ENCODE results near the gene YPEL2.

Gene YPEL2

GRCh38 chr17:59353106-59353854, 21.8 kb downstream of the YPEL2 start:
- H3K27me3 ChIP-seq (replicated peaks; ENCODE audit: control insufficient read depth, insufficient read depth, low read length), result no peaks in the 10 kb centered on the region

DNA sequence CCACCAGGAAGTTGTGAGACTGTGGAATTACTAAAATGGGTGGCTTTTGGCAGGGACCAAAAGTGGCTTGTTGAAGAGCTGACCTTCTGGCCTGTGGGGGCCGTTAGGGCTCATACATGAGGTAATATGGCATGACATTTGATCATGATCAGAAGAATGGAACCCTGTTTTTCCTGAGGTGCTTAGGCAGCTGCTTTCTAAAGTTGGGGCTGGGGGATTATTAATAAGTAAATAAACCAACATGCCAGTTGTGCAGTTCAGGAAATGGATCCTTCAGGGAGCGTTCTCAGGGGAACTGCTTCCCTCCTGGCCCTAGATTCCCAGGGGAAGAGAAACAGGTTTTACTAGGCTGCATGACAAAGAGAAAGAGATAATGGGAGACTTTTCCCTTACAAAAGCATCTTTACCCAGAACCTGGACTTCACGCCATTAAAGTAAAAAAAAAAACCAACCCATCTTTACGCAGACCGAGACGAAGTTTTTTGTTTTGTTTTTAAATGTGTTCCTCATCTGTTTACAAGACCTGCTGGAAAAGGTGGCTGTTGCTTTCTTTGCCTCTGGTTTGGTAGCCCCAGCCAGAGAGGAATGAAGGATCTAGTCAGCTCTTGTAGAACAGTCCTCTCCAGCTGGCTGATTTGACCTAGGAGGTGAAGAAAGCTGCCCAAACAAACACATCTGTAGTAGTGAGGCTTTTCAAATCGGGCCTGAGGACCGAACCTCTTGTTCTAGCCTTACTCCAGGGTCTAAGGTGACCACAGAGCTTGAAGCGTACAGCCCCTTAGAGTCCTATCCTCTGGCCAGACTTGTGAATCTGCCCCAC, 22.7 kb downstream of the YPEL2 start:
- TF ChIP-seq CTCF (IDR thresholded peaks at IDR 0.05; ENCODE audit: insufficient read depth, low read length, poor library complexity, severe bottlenecking), result no peak
- H3K4me3 ChIP-seq (replicated peaks; ENCODE audit: low read depth, low read length), result no peak overlapping the region
- no peaks in the 10 kb centered on the region; the same call in 1 of the 2 replicates for H3K36me3 ChIP-seq (ENCODE audit: control insufficient read depth, insufficient read depth, low read length)
- H3K27me3 ChIP-seq (replicated peaks; ENCODE audit: control insufficient read depth, insufficient read depth, low read length), result no peaks in the 10 kb centered on the region
- no peak for DNase-seq (ENCODE audit: extremely low read depth, insufficient read length)

More at GRCh38 chr17:59353106-59353854, 21.8 kb downstream of the YPEL2 start:
- Histone ChIP-seq H3K36me3 (ENCODE audit: control insufficient read depth, insufficient read depth, low read length) (no peaks in the 10 kb centered on the region; the same call in 1 of the 2 replicates), H3K4me3 (replicated peaks; ENCODE audit: low read depth, low read length) (no peak overlapping the region)
- no peak for TF ChIP-seq CTCF (IDR thresholded peaks at IDR 0.05; ENCODE audit: insufficient read depth, low read length, poor library complexity, severe bottlenecking)
- DNase-seq (ENCODE audit: extremely low read depth, insufficient read length), result no peak

GRCh38 chr17:59355030-59355701, 23.7 kb downstream of the YPEL2 start:
- Histone ChIP-seq H3K27me3 (replicated peaks; ENCODE audit: control insufficient read depth, insufficient read depth, low read length) (no peaks in the 10 kb centered on the region), H3K4me3 (replicated peaks; ENCODE audit: low read depth, low read length) (no peak overlapping the region), H3K36me3 (ENCODE audit: control insufficient read depth, insufficient read depth, low read length) (no peaks in the 10 kb centered on the region; the same call in 1 of the 2 replicates)
- TF ChIP-seq CTCF (IDR thresholded peaks at IDR 0.05; ENCODE audit: insufficient read depth, low read length, poor library complexity, severe bottlenecking), result no peak
- DNase-seq (ENCODE audit: extremely low read depth, insufficient read length), result no peak

DNA sequence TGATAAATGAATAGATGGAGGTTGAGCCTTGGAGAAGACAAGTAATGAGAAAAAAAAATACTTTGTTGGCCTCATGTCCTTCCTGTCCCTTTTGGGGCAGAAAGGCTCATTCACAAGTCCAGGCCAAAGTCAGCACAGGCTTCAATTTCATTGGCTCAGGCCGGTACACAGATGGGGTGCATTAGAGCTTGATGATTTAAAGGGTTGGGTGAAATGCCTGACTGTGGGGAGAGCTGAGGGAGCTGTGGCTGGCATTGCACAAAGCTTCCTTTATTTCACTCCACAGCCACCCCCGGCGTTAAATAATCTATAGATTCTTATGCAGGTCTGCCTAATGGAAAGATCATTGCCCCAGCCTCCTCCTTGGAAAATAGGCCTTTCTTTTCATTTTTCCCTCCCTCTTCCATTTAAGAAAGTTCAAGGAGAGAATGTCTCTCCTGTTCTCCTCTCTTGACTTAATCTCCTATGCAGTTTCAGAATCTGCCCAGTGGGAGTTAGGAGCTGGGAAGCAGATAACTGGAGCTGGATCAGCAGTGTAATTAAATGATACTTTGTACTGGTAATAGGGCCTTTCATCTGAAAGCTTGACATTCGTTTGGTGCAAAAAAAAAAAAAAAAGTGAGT, 24.4 kb downstream of the YPEL2 start:
- no peak overlapping the region for H3K4me3 ChIP-seq (replicated peaks; ENCODE audit: low read depth, low read length)
- no peaks in the 10 kb centered on the region for H3K27me3 ChIP-seq (replicated peaks; ENCODE audit: control insufficient read depth, insufficient read depth, low read length)
- no peak for TF ChIP-seq CTCF (IDR thresholded peaks at IDR 0.05; ENCODE audit: insufficient read depth, low read length, poor library complexity, severe bottlenecking)
- no peaks in the 10 kb centered on the region; the same call in 1 of the 2 replicates for H3K36me3 ChIP-seq (ENCODE audit: control insufficient read depth, insufficient read depth, low read length)
- no peak for DNase-seq (ENCODE audit: extremely low read depth, insufficient read length)

DNA sequence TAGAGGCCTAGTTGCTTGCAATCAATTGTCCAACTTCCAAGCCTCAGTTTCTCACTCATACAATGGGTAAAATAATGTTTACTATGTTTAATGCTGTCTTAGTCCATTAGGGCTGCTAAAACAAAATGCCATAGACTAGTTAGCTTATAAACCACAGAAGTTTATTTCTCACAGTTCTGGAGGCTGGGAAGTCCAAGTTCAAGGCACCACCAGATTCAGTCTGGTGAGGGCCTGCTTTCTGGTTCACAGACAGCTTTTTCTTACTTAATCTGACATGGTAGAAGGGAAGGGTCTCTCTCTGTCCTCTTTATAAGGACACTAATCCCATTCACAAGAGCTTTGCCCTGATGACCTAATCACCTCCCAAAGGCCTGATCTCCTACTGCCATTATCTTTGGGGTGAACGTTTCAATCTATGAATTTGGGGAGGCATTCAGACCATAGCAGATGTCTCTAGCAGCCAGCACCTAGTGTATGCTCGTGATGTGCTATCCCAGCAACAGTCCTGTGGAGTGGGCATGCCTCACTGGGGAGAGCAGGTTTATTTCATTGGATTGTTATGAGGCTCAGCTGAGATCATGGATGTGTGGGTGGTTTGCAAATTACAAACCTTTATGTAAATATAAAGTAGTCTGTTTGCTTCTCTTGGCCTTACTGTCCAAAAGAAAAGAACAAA, 25.2 kb downstream of the YPEL2 start:
- no peaks in the 10 kb centered on the region for H3K27me3 ChIP-seq (replicated peaks; ENCODE audit: control insufficient read depth, insufficient read depth, low read length)
- TF ChIP-seq CTCF (IDR thresholded peaks at IDR 0.05; ENCODE audit: insufficient read depth, low read length, poor library complexity, severe bottlenecking), result no peak
- no peaks in the 10 kb centered on the region; the same call in 1 of the 2 replicates for H3K36me3 ChIP-seq (ENCODE audit: control insufficient read depth, insufficient read depth, low read length)
- DNase-seq (ENCODE audit: extremely low read depth, insufficient read length), result no peak
- no peak overlapping the region for H3K4me3 ChIP-seq (replicated peaks; ENCODE audit: low read depth, low read length)
